Measurements from ENCODE around the gene PHLPP2.

GRCh38 chr16:71709229-71709781 lies 15.2 kb downstream of the PHLPP2 start:
- TF ChIP-seq PKNOX1 (IDR thresholded peaks at IDR 0.05) (no peak), EZH2 (IDR thresholded peaks at IDR 0.05; ENCODE audit: borderline replicate concordance, control insufficient read depth, low read depth, low read length) (no peak), BHLHE40 (IDR thresholded peaks at IDR 0.05; ENCODE audit: borderline replicate concordance in 1 of 2, low read depth in 2 of 2, low read length in 1 of 2) (no peak), TAF1 (IDR thresholded peaks at IDR 0.05; ENCODE audit: borderline replicate concordance, low read depth, low read length) (no peak), ZBTB40 (IDR thresholded peaks at IDR 0.05; ENCODE audit: borderline replicate concordance) (no peak), CTCF (IDR thresholded peaks at IDR 0.05 in 2 of 3, conservative IDR thresholded peaks at IDR 0.05 in 1 of 3; ENCODE audit: control insufficient read depth in 2 of 3, extremely low read depth in 1 of 3, insufficient read depth in 1 of 3, low read depth in 3 of 3, low read length in 3 of 3) (no peak), TCF7 (IDR thresholded peaks at IDR 0.05; ENCODE audit: borderline replicate concordance) (no peak), TBL1XR1 (IDR thresholded peaks at IDR 0.05; ENCODE audit: low read depth, low read length) (no peak), HSF1 (IDR thresholded peaks at IDR 0.05; ENCODE audit: low read depth, low read length) (no peak), GABPA (IDR thresholded peaks at IDR 0.05; ENCODE audit: low read depth) (no peak), POLR2AphosphoS5 (IDR thresholded peaks at IDR 0.05; ENCODE audit: low read length) (no peak)

All from GM12878 (cell line).